ENCODE data around the gene ADGRL2.

The ADGRL2 gene

DNA sequence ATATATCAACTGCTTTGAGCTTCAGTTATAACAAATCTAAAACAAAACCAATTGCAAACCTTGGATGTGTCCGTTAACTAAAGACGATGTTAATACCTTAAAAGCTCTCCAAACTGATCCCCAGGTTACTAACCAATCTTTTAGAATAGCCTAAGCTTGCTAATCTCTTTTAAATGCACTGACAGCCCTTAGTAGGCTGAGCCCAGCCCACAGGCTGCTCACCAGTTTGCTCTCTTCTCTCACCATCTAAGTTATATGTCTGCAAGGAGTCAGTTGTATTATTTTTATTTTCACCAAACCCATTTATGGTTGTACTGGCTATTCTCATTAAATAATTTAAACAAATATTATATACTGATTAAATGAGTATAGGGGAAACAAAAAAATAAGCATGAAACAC is 199.5 kb downstream of the ADGRL2 start:
- no peak for DNase-seq

DNA sequence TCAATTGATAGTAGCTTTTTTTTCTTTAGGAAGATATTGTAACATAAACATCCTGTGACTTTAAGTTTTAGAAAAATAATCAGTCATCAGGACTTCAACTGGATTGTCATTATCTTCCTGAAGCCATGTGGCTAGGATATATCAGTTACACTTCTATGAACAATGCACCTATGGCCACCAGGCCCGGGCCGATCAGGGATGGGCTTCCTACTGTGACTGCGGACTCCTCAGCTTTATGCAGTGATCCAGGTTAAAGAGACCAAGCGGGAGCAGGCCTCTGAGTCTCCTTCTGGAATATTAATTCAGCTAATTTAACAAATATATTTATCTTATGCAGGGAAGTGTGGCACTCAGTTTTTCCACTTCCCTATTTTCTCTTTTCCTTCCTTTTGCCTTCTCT is 200.6 kb downstream of the ADGRL2 start:
- no peak for DNase-seq

DNA sequence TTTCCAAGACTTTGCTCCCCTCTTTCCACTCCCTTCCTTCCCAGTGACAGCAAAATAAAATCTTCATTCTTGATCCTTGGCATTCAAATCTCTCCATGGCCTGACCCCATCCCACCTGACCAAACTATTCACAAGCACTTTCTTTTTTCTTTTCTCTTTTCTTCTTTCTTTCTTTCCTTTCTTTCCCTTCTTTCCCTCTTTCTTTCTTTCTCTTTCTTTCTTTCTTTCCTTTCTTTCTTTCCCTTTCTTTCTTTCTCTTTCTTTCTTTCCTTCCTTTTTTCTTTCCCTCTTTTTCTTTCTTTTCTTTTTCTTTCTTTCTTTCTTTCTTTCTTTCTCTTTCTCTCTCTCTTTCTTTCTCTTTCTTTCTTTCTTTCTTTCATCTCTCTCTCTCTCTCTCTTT is 207.1 kb downstream of the ADGRL2 start:
- DNase-seq: no peak

DNA sequence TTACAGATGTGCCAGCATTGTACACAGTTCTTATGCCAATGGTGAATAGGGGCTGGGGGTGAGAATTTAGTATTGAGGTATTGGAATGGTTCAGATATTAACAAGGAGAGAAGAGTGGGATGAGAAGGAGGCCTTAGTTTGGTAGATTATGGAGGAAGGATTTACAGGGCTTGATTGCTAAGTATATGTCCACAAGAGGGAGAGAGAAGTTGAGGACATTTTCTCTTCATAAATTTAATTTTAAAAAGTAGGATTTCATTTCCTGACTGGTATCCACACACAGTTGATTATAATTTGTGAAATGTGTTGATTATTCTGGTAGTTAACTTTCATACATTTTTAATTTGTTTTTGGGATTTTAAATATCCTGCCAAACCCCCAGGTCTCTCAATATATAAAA is 213.0 kb downstream of the ADGRL2 start:
- DNase-seq: no peak

DNA sequence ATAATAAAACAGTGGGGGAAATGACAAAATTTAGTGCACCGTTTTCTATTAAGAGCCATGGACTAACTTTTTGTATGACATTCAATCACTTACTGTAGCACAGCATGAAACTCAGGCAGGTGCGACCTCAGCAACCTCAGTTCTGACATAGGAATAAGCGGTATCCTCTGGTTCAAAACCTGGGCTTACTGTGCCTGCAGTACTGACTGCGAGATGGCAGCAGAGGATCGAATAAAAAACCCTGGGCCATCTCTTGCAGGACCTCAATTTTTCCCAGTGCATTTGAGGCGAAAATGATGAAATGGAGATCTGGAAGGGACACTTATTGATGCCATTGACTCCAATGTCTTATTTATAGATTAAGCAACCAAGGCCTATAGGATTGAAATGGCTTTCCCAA is 214.7 kb downstream of the ADGRL2 start:
- no peak for DNase-seq

DNA sequence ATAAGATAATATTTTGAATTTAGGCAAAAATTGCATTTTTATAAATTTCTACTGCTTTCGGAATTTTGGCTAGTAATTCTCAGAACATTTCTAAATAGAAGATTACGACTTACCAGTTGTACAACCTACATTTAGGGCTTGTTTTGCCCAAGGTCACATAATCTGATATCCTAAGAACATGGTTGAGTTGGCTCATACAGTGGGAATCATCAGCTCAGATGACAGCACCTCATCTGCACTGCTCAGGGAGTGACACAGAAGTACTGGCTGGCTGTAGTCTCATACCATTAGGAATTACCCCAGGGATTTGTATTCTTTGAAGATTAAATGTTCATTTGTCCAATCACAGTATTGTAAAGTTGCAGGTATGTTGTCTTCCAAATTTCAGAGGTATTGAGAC is 217.6 kb downstream of the ADGRL2 start:
- DNase-seq: no peak

DNA sequence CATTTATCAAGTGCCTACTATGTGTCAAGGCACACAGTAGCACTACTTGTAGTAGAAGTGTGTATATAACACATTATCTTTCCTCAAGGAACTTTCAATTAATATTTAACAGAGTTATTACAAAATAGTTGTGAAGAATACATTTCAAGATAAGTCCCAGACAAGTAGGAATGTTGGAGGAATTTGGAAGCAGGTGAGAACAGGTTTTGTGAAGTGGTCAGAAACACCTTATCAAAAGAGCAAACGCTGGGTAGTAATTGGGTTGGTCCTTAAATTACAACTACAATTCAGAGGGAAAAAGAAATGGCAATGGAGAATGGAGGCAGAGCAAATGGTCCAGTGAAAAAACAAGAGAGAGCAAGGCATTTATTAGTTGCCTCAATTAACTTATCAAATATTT is 218.8 kb downstream of the ADGRL2 start:
- DNase-seq: no peak

DNA sequence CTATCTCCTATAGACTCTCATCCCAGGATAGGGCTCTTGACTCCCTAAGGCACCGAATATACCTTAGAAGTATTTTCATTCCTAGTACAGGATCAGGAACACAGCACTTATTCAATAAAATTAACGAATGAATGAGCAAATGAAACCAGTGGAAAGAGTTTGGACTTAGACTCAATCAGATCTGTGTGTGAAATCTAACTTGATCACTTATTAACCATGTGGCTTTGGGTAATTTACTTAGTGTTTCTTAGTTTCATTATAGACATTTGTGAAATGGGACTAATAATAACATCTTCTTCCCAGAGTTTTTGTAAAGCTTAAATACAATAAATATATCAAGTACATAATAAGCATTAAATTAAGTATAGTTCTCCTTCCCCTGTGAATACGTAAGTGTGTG is 230.1 kb downstream of the ADGRL2 start:
- DNase-seq: no peak

DNA sequence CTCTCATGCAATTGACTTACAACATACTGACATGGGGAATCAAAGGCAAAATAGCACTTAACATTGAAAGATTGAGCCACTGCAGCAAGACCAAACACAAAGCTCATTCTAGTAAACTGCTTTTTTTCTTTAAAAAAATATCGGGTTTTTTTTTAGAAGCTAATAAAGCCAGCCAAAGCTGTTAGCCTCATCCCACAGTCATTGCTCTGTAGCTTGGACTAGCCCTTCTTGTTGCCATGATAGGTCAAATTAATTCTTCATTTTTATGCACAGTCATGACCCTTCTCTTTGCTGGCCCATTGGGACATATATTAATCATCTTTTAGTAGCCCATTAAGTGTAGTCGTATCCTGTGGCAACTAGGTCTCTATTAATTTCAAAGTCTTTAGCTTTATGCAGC is 231.3 kb downstream of the ADGRL2 start:
- DNase-seq: no peak

DNA sequence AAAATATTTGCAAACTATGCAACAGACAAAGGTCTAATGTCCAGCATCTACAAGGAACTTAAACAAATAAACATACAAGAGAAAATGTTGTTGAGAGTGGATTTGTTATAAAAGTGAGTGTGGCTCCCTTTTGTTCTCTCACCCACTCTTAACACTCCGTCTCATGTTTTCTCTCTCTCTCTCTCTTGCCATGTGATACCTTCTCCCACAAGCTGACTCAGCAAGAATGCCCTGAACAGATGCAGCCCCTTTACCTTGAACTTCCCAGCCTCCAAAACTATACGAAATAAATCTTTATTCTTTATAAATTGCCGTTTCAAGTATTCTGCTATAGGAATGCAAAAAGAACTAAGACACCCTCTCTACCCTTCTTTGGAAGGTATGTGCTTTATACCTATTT is 234.1 kb downstream of the ADGRL2 start:
- no peak for DNase-seq

All from femur (tissue), 1 donor.